Left lung (tissue), 10 donors: ENCODE measurements around the gene HMGCL. TPM values are rescaled to one million over a fixed set of nuclear protein-coding genes. Genes with fewer than 3 reads are reported as not detected.
"Not testable (repeated sequence)": the region's sequence is repeated elsewhere in the genome, so short reads cannot be mapped to it uniquely, and the experiment has no call there.

Experiments
- ATAC-seq: fragments of 200-7000 bp; cut with Tn5 transposase; one replicate; pipeline ENCODE4 v1.9.1; 2020; ENCODE audit warnings: moderate library complexity
- DNase-seq, 4 donors: peaks; one replicate each; pipeline ENCODE4 v3.0.0-alpha.2; 2013 to 2020
- H3K27ac ChIP-seq, 2 donors: fragments of 200-600 bp; sonication (generic) in 1 of 2; one replicate each; pipeline versions ENCODE4 v1.5.0 to v1.8.0; 2020 to 2021
- H3K27me3 ChIP-seq, 2 donors: fragments of 200-600 bp; sonication (generic) in 1 of 2; one replicate each; pipeline versions ENCODE4 v1.5.0 to v1.8.0; 2020 to 2021
- H3K36me3 ChIP-seq, 2 donors: fragments of 200-600 bp; sonication (generic) in 1 of 2; one replicate each; pipeline versions ENCODE4 v1.5.0 to v1.8.0; 2020 to 2021
- H3K4me1 ChIP-seq, 2 donors: fragments of 200-600 bp; one replicate each; pipeline ENCODE4 v1.8.0; 2021
- H3K4me3 ChIP-seq, 2 donors: fragments of 200-600 bp; sonication (generic) in 1 of 2; one replicate each; pipeline versions ENCODE4 v1.5.0 to v1.8.0; 2020 to 2021; ENCODE audit warnings: mild to moderate bottlenecking in 1 of 2
- H3K9me3 ChIP-seq, 2 donors: fragments of 200-600 bp; sonication (generic) in 1 of 2; one replicate each; pipeline versions ENCODE4 v1.5.0 to v1.8.0; 2020 to 2021
- intact Hi-C, 2 donors: fragments of 100-400 bp; cut with DNase I; formaldehyde crosslinking; loops; one replicate each; pipeline versions ENCODE4 v1.11.2 to v1.14.2; 2022
- polyA plus RNA-seq, 6 donors: library from polyadenylated mRNA; unstranded; fragments of 120-200 nt; gene quantifications; one replicate each; pipeline ENCODE4 v1.2.1, GENCODE V29; 2013; ENCODE audit not compliant: insufficient read length in 6 of 6
- total RNA-seq, 2 donors: library from RNA; stranded (reverse); fragmentation: NEBNext Ultra II Directional; extraction: Animal tissue kit (Norgen Biotek cat#: 25700); gene quantifications; one replicate each; pipeline ENCODE4 v1.2.1, GENCODE V29; 2021
- TF ChIP-seq, protein P1 (sequence below), 2 donors: fragments of 200-600 bp; sonication (generic) in 1 of 2; IDR thresholded peaks; one replicate each; pipeline versions ENCODE4 v1.5.0 to v1.8.0; 2021; ENCODE audit warnings: antibody characterized with exemption in 2 of 2
- donor health status: DM: no; HTN: yes; CAD: no.
- donor health status: DM: no; HTN: no; CAD: no.

Gene HMGCL
- total and polyA plus RNA-seq, 8 donors = 32.3 to 51.3 (median 34.8) TPM

DNA sequence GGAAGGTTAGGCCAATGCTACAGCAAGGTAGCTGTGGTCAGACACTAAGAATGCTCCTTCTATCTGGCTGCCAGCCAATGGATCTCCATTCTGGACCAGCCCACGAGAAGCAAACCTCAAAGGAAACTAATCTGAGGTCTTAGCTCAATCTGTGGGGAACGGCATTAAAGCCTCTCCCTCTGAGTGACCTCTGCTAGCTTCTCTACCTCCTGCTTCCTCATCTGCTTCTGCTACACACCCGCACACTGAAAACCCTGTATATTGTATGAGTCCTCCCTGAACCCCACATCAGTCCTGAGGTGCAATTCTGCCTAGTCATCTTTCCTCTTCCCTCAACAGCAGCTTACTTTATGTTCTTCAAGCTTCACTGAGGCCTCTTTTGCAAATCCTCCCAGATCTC lies 17.8 kb downstream of the HMGCL start:
- peaks cover 0 to 35% of the 10 kb centered on the region in 2 donors for H3K36me3 ChIP-seq
- no peaks in the 10 kb centered on the region for H3K9me3 ChIP-seq
- ATAC-seq (no peak), DNase-seq (no peak)
- no peak overlapping the region for H3K4me3 ChIP-seq
- H3K4me1 ChIP-seq = peaks cover 0 to 32% of the 10 kb centered on the region in 2 donors
- intact Hi-C loops = no loop called here
- no peaks in the 10 kb centered on the region for H3K27me3 ChIP-seq
- TF ChIP-seq, protein P1, sequence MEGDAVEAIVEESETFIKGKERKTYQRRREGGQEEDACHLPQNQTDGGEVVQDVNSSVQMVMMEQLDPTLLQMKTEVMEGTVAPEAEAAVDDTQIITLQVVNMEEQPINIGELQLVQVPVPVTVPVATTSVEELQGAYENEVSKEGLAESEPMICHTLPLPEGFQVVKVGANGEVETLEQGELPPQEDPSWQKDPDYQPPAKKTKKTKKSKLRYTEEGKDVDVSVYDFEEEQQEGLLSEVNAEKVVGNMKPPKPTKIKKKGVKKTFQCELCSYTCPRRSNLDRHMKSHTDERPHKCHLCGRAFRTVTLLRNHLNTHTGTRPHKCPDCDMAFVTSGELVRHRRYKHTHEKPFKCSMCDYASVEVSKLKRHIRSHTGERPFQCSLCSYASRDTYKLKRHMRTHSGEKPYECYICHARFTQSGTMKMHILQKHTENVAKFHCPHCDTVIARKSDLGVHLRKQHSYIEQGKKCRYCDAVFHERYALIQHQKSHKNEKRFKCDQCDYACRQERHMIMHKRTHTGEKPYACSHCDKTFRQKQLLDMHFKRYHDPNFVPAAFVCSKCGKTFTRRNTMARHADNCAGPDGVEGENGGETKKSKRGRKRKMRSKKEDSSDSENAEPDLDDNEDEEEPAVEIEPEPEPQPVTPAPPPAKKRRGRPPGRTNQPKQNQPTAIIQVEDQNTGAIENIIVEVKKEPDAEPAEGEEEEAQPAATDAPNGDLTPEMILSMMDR (IDR thresholded peaks at IDR 0.05) = no peak
- peak overlapping the region in 1 of 2 donors; percentile 41 for H3K27ac ChIP-seq

DNA sequence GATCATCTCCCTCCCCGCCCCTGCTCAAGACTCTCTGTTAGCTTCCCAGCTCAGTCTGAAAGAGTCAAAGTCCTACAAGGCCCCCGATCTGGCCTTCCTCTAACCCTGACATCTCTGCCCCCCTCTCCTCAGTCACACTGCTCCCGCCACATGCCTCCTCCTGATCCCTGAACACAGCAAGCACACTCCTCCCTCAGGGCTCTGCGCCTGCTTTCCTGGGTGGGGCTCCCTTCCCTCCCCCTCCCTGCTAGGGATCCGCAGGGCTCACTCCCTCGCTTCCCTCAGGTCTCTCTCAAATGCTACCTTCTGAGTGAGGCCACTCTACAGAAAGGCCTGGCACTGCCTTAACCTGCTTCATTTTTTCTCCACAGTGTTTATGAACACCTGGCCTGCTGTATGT lies 18.9 kb downstream of the HMGCL start:
- TF ChIP-seq, protein P1 (IDR thresholded peaks at IDR 0.05) = no peak
- ATAC-seq (no peak), DNase-seq (no peak)
- H3K9me3 ChIP-seq = no peaks in the 10 kb centered on the region
- intact Hi-C loops = no loop called here
- peaks cover 4 to 36% of the 10 kb centered on the region in 2 donors for H3K4me1 ChIP-seq
- H3K36me3 ChIP-seq = peaks cover 0 to 23% of the 10 kb centered on the region in 2 donors
- no peak overlapping the region for H3K4me3 ChIP-seq
- no peaks in the 10 kb centered on the region for H3K27me3 ChIP-seq
- no peak overlapping the region for H3K27ac ChIP-seq

DNA sequence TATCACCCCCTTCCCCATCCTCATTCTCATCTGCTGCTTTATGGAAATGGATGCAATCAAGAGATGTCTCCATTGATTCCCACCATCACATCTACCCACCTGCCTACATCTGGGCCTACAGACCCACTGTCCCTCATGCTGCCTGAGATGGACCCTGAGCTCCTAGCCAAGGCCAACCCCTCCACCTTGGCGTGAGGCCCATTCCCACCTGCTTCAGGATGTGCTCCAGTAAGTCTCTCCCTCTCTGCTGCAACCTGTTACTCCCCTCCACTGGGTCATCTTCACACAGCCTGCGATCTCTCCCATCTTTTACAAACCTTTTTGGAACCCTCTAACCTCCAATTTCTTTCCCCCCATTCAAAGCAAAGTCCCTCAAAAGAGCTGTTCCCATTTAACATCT lies 20.2 kb downstream of the HMGCL start:
- Histone ChIP-seq H3K9me3 (no peaks in the 10 kb centered on the region), H3K27me3 (no peaks in the 10 kb centered on the region), H3K36me3 (peaks cover 0 to 21% of the 10 kb centered on the region in 2 donors), H3K4me3 (no peak overlapping the region), H3K27ac (no peak overlapping the region), H3K4me1 (peaks cover 6 to 26% of the 10 kb centered on the region in 2 donors)
- TF ChIP-seq, protein P1 (IDR thresholded peaks at IDR 0.05) = no peak
- intact Hi-C loops = no loop called here
- ATAC-seq (no peak), DNase-seq (no peak)

DNA sequence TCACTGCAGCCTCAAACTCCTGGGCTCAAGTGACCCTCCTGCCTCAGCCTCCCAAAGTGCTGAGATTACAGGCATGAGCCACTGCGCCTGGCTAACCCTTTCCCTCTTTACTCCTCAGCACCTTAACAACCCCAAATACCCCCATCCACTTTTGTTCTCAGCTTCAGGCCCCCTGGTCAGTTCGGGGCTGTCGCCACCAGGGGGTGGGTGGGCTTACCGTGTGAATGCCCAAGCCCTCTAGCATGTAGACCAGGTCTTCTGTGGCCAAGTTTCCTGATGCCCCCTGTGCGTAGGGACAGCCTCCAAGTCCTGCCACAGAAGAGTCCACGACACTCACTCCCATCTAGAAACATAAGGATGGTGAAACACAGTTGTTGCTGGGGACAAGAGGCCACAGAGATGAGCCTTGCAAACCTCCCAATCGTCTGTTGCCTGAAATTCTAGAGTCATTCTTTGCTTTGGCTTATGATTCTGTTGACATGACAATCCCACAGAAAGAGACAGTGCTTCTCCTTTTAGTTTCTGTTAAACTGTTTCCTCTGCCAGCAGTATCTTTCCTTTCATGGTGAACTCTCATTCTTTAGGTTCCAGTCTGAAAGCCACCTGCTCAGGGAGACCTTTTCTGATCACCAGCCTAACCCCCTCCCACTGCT lies 20.9 kb downstream of the HMGCL start:
- Histone ChIP-seq H3K27me3 (no peaks in the 10 kb centered on the region), H3K9me3 (no peaks in the 10 kb centered on the region), H3K27ac (no peak overlapping the region), H3K4me1 (peaks cover 11 to 27% of the 10 kb centered on the region in 2 donors), H3K36me3 (peaks cover 0 to 21% of the 10 kb centered on the region in 2 donors), H3K4me3 (no peak overlapping the region)
- intact Hi-C loops = no loop called here
- TF ChIP-seq, protein P1 (IDR thresholded peaks at IDR 0.05) = no peak
- DNase-seq (no peak), ATAC-seq (no peak)

DNA sequence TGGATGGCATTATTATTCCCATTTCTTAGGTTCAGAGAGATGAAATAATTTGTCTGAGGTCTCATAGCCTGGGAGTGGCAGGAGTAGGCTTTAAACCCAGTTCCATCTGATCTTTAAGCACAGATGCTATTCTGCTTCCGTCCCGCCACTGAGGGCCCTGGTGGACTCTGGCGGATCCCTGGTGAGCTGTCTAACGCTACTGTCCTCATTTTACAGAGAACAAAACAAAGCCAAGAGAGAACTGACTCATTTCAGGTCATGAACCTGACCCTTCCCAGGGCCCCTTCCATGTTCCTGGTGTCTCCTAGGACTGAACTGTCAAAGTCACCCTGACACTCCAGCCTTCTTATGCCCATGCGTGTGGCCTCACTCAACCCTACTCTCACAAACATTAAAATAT lies 21.6 kb downstream of the HMGCL start:
- no peaks in the 10 kb centered on the region for H3K27me3 ChIP-seq
- H3K27ac ChIP-seq = no peak overlapping the region
- intact Hi-C loops = no loop called here
- ATAC-seq (no peak), DNase-seq (no peak)
- H3K36me3 ChIP-seq = peaks cover 0 to 21% of the 10 kb centered on the region in 2 donors
- TF ChIP-seq, protein P1 (IDR thresholded peaks at IDR 0.05) = no peak
- no peak overlapping the region for H3K4me3 ChIP-seq
- peaks cover 14 to 33% of the 10 kb centered on the region in 2 donors for H3K4me1 ChIP-seq
- H3K9me3 ChIP-seq = no peaks in the 10 kb centered on the region

DNA sequence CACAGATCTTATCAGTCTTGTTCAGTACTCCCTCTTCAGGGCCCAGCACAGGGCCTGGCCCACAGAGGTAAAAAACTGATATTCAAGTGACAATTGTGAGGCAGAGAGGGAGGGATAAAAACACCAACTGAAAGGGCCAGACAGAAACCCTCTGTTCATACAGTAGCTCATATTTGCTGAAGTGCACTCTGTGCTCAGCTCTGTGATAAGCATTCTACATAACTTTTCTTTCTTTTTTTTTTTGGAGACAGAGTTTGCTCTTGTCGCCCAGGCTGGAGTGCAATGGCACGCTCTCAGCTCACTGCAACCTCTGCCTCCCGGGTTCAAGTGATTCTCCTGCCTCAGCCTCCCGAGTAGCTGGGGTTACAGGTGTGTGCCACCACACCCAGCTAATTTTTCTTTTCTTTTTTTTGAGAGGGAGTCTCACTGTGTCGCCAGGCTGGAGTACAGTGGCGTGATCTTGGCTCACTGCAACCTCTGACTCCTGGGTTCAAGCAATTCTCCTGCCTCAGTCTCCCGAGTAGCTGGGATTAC lies 22.4 kb downstream of the HMGCL start:
- DNase-seq, H3K27ac ChIP-seq, H3K9me3 ChIP-seq, H3K4me3 ChIP-seq, ATAC-seq, H3K27me3 ChIP-seq, intact Hi-C loops: not testable (repeated sequence)
- H3K36me3 ChIP-seq = peaks cover 0 to 28% of the 10 kb centered on the region in 2 donors
- peaks cover 14 to 36% of the 10 kb centered on the region in 2 donors for H3K4me1 ChIP-seq
